Esophagus (tissue), 2 donors: Measurements from ENCODE around the gene CDYL. TPM values are rescaled to one million over a fixed set of nuclear protein-coding genes. Genes with fewer than 3 reads are reported as not detected.
A peak's percentile ranks its signal among the peaks of the same experiment; 100 is the strongest.

ENCODE experiments used
- H3K27ac ChIP-seq, 2 donors: one replicate each; pipeline ENCODE4 v1.5.1; 2013; ENCODE audit warnings: low read depth in 2 of 2, mild to moderate bottlenecking in 2 of 2, inconsistent platforms in 1 of 2, low read length in 1 of 2, moderate library complexity in 1 of 2
- H3K27me3 ChIP-seq, 2 donors: one replicate each; pipeline ENCODE4 v1.6.1; 2013; ENCODE audit warnings: low read length in 2 of 2, control low read depth in 1 of 2, mild to moderate bottlenecking in 1 of 2; ENCODE audit not compliant: insufficient read depth in 2 of 2, control insufficient read depth in 1 of 2
- H3K36me3 ChIP-seq, 2 donors: one replicate each; pipeline ENCODE4 v1.6.1; 2013; ENCODE audit warnings: low read length in 1 of 2; ENCODE audit not compliant: control insufficient read depth in 2 of 2, insufficient read depth in 2 of 2
- H3K4me1 ChIP-seq, 2 donors: one replicate each; pipeline ENCODE4 v1.6.1; 2013; ENCODE audit warnings: low read length in 1 of 2; ENCODE audit not compliant: control insufficient read depth in 2 of 2, insufficient read depth in 2 of 2
- H3K4me3 ChIP-seq, 2 donors: one replicate each; pipeline ENCODE4 v1.5.1; 2013; ENCODE audit warnings: low read length in 2 of 2, mild to moderate bottlenecking in 2 of 2, low read depth in 1 of 2, moderate library complexity in 1 of 2
- H3K9me3 ChIP-seq, 2 donors: one replicate each; pipeline ENCODE4 v1.6.1; 2013; ENCODE audit warnings: mild to moderate bottlenecking in 2 of 2, low read depth in 1 of 2, low read length in 1 of 2, moderate library complexity in 1 of 2; ENCODE audit not compliant: control insufficient read depth in 2 of 2, insufficient read depth in 1 of 2
- WGBS, 2 donors: extraction: QIAGEN DNeasy Blood & Tissue Kit; methylation state at CpG; one replicate each; pipeline ENCODE4 v1.1.7; 2013; 5-methylcytosine and 5-hydroxymethylcytosine counted together
- polyA plus RNA-seq, 2 donors: library from polyadenylated mRNA; stranded (reverse); fragments of 200-250 nt; gene quantifications; one replicate each; pipeline ENCODE4 v1.2.3, GENCODE V29; 2013
- donor health status: healthy with polysubstance abuse.
- donor health status: Bipolar disorder and iron deficiency.

CDYL gene
- polyA plus RNA-seq, 2 donors, result 9.0 to 10.5 TPM

DNA sequence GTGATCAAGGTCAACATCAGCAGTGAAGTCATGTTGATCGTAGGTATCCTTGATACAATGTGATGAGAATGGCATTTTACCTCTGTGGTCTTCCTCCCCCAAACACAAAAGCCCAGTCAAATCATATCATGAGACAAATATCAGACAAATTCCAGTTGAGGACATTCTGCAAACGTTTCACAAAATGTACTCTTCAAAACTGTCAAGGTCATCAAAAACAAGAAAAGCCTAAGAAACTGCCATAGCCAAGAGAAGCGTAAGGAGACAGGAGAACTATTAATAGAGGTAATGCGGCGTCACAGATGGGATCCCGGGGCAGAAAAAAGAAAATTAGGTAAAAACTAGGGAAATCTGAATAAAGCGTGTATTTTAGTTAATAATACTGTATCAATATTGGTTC is 7.4 kb upstream of the CDYL start:
- 82 to 85% methylated on average over 7 of the region's 7 CpGs for WGBS, 2 donors

GRCh38 chr6:4772750-4773149 is 3.5 kb upstream of the CDYL start:
- H3K9me3 ChIP-seq, result no peaks in the 10 kb centered on the region
- no peak overlapping the region for H3K27ac ChIP-seq
- no peaks in the 10 kb centered on the region for H3K36me3 ChIP-seq
- H3K4me3 ChIP-seq, result no peak overlapping the region
- no peaks in the 10 kb centered on the region for H3K27me3 ChIP-seq
- H3K4me1 ChIP-seq, result peaks cover 0 to 3% of the 10 kb centered on the region in 2 donors
- WGBS, 2 donors, result 53 to 56% methylated on average over 5 of the region's 5 CpGs

More for the DNA sequence above, 7.4 kb upstream of the CDYL start:
- no peak overlapping the region for H3K4me3 ChIP-seq
- no peak overlapping the region for H3K27ac ChIP-seq
- H3K9me3 ChIP-seq, result no peaks in the 10 kb centered on the region
- no peaks in the 10 kb centered on the region for H3K4me1 ChIP-seq
- H3K27me3 ChIP-seq, result no peaks in the 10 kb centered on the region
- H3K36me3 ChIP-seq, result no peaks in the 10 kb centered on the region

DNA sequence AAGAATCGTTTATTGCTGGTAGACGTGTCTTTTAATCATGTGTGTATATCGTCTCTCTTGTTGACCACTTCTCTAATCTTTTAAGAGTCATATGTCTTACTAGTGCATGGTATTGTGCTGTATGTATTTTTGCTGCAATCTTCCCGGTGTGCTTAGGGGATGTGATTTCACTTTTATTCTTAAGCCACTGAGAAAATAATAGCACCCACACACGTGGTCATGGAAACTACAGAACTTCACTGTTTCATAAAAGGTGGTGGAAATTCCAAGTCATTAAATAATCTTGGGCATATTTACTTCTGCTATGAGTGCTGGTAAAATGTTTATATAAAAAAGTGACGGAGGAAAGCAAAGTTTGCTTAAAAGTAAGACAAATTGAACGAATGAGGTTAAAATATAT is 3.0 kb upstream of the CDYL start:
- H3K27me3 ChIP-seq, result no peaks in the 10 kb centered on the region
- H3K4me1 ChIP-seq, result peaks cover 0 to 3% of the 10 kb centered on the region in 2 donors
- no peak overlapping the region for H3K27ac ChIP-seq
- H3K4me3 ChIP-seq, result no peak overlapping the region
- no peaks in the 10 kb centered on the region for H3K9me3 ChIP-seq
- no peaks in the 10 kb centered on the region for H3K36me3 ChIP-seq
- WGBS, 2 donors, result 38 to 45% methylated on average over 7 of the region's 7 CpGs

DNA sequence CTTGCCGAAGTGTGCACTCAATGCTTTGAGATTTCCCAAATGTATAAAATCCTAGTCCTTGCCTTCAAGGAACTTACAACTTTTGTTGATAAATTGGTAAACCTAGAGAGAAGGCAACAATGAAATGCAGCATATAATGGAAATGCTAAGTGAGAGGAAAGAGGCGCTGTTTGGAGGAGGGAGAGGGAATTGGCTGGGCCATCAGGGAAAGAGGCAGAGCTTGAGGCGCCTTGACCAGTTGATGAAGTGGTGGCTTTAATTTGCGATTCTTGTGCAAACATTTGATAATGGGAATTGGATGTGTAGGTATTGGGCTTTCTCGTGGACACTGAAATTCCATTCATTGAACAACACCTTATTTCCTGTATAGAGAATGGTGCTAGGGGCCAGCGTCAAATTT is 1.9 kb upstream of the CDYL start:
- H3K36me3 ChIP-seq, result no peaks in the 10 kb centered on the region
- WGBS, 2 donors, result 39 to 50% methylated on average over 6 of the region's 6 CpGs
- H3K27me3 ChIP-seq, result no peaks in the 10 kb centered on the region
- peaks cover 0 to 3% of the 10 kb centered on the region in 2 donors for H3K4me1 ChIP-seq
- H3K9me3 ChIP-seq, result no peaks in the 10 kb centered on the region
- peak overlapping the region in 1 of 2 donors; percentile 57 for H3K27ac ChIP-seq
- peak overlapping the region in 1 of 2 donors; percentile 58 for H3K4me3 ChIP-seq

DNA sequence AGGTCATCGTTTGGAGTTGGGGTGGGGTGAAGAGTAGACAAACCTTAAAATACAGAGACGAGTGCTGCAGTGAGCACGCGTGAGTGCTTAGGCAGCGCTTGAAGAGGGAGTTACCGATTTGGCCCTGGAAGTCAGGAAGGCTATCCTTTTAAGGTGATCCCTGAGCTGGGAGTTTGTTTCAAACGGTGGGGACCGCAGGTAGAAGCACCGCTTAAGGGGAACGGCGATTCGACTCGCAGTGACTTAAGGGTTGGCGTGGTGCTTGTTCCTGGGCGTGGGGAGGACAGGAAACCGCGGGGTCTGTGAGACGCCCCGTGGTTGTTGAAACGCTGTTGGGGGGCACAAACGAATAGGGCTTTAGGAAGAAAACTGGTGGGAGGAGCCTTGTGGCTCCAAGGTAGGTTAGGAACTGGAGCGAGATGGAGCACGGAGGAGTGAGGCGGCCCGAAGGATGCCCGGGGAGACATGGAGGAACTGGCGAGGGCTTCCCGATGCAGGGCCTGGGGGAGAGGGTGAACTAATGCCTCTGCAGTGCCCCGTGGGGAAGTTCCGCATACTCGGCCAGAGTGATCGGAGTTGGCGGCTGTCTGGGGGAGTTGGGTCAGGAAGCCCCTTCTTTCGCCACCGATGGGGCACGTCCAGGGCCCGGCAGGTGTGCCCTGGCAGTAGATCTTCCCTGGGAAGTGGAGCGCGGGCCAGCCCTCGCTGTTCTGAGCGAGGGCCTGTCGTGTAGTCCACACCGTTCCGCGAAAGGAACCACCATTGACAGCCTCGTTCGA is 1.3 kb upstream of the CDYL start:
- Histone ChIP-seq H3K36me3 (no peaks in the 10 kb centered on the region), H3K9me3 (no peaks in the 10 kb centered on the region), H3K4me3 (peak overlapping the region; percentile 58 to 59), H3K4me1 (peaks cover 0 to 3% of the 10 kb centered on the region in 2 donors), H3K27me3 (no peaks in the 10 kb centered on the region), H3K27ac (peak overlapping the region; percentile 92 to 93)
- 3 to 4% methylated on average over 47 of the region's 47 CpGs for WGBS, 2 donors

DNA sequence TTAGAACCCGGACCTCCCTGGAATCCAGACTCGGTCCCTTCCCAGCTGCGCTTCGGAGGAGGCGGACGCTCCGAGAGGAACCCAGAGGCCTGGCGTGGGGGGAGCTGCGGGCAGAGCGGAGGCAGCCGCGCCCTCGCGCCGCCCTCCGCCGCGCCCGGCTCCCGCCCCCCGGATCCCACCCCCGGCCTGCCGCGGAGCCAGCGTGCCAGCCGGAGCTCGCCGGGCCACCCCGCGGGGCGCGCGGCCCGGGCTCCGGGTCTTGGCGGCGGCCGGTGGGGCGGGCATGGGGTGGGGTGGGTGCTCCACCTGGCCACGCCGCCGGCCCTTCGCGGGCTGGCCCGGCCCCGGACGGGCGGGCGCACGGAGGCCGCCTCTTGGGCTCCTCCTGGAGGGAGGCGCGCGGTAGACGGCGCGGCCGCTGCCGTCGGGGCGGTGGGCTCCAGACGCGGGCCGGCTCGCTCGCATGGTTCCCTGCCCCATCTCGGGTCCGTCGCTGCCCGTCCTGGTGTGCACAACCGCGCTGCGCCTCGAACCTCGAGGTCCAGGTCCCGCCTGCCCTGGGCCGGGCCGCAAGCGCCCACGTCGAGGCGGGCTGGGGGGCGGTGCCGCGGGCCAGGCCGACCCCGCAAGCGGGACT is 592 bp upstream of the CDYL start:
- Histone ChIP-seq H3K36me3 (no peaks in the 10 kb centered on the region), H3K4me3 (peak overlapping the region; percentile 58 to 75), H3K9me3 (no peaks in the 10 kb centered on the region), H3K27ac (peak overlapping the region; percentile 92 to 93), H3K27me3 (no peaks in the 10 kb centered on the region), H3K4me1 (peaks cover 0 to 3% of the 10 kb centered on the region in 2 donors)
- 1% methylated on average over 58 to 88 of the region's 88 CpGs for WGBS, 2 donors

DNA sequence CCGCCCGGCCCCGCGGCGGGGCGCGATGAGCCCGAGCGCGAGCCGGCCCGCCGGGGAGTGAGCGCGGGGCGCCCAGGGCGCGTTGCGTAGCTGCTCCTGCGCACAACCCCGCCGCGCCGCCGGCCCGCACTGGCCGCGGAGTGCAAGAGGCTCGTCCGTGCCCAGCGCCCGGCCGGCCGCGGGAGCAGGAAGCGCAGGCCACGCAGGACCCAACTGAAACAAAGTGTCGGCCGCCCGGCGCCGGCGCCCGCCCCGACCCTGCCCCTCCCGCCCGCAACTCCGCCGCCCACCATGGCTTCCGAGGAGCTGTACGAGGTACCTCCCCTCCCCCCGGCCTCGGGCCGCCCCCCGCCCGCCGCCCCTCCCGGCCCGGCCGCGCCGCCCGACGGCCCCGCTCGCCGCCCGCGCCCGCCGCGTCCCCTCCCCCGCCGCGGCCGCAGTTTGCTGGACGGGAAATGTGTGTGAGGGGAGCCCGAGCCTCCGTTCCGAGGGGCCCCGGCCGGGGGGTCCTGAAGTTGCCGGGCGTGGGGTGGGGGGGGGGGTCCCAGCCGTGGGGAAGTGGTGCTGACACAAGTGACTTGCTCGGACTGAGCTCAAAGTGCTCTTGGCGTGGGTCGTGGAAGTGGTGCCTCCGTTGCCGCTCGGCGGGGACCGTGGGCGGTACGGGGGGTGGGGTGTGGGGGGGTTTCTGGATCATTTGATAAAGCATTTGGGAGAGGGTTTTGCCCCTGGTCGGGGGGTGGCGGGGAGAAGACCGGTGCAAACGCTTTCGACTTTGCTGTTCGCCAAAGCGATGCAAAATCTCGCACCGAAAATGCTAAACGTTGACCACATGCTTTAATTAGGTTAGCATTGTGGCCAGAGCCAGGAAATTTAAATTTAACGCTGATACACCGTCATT is 539 bp downstream of the CDYL start:
- WGBS, 2 donors, result 1% methylated on average over 84 to 107 of the region's 107 CpGs
- no peaks in the 10 kb centered on the region for H3K36me3 ChIP-seq
- H3K27ac ChIP-seq, result peak overlapping the region; percentile 92 to 96
- no peaks in the 10 kb centered on the region for H3K9me3 ChIP-seq
- H3K4me3 ChIP-seq, result peak overlapping the region; percentile 72 to 98
- peaks cover 0 to 3% of the 10 kb centered on the region in 2 donors for H3K4me1 ChIP-seq
- no peaks in the 10 kb centered on the region for H3K27me3 ChIP-seq

DNA sequence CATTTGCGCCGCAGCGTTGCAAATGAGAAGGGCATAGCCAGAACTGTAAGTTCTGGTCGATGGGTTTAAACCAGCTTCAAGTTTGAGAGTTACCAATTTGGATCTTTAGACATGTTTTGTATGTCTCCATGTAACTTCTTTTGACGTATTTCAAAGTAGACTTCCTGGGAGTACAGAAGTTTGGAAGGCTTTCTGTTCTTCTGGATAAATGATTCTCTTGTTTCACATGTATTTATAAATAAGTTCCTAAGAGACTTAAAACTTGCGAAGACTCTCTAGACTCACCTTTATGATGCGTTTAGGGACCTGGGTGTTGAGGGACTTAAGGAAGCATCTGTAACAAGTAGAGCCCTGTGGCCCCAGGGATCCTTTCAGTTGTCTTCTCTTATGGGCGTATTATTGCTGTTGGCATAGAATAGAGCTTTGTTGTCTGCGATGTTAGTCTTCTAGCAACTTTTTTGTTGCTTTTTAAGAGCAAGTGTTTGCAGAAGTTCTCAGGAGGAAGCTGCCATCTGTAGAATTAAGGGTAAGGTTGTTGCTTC is 1.3 kb downstream of the CDYL start:
- Histone ChIP-seq H3K9me3 (no peaks in the 10 kb centered on the region), H3K4me1 (peaks cover 0 to 3% of the 10 kb centered on the region in 2 donors), H3K27ac (peak overlapping the region; percentile 24 to 92), H3K4me3 (peak overlapping the region; percentile 50 to 98), H3K36me3 (no peaks in the 10 kb centered on the region), H3K27me3 (no peaks in the 10 kb centered on the region)
- 11 to 15% methylated on average over 9 of the region's 9 CpGs for WGBS, 2 donors

GRCh38 chr6:4778086-4778485 is 1.9 kb downstream of the CDYL start:
- no peaks in the 10 kb centered on the region for H3K36me3 ChIP-seq
- WGBS, 2 donors, result 77 to 81% methylated on average over 1 of the region's 1 CpG
- peaks cover 0 to 3% of the 10 kb centered on the region in 2 donors for H3K4me1 ChIP-seq
- H3K27me3 ChIP-seq, result no peaks in the 10 kb centered on the region
- no peaks in the 10 kb centered on the region for H3K9me3 ChIP-seq
- peak overlapping the region; percentile 17 to 98 for H3K4me3 ChIP-seq
- H3K27ac ChIP-seq, result no peak overlapping the region
